ENCODE results near the gene ACAD9. TPM values are rescaled to one million over a fixed set of nuclear protein-coding genes. Genes with fewer than 3 reads are reported as not detected.

Gene ACAD9
- total and polyA plus RNA-seq, 9 of the 15 experiments (the other 6 are each of a cell fraction or from before 2014, with no cell fraction given), result 10.2 to 32.6 (median 22.8) TPM

GRCh38 chr3:128879125-128879969 lies at the start of gene ACAD9 (continued):
- TF ChIP-seq HDAC6 (IDR thresholded peaks at IDR 0.05; ENCODE audit: low read depth, low read length) (no peak), PTBP1 (IDR thresholded peaks at IDR 0.05; ENCODE audit: low read depth, low read length) (no peak), SNIP1 (IDR thresholded peaks at IDR 0.05; ENCODE audit: low read depth) (peak; percentile 89), MITF (IDR thresholded peaks at IDR 0.05) (peak; percentile 97), VEZF1 (CRISPR knock-in tag; IDR thresholded peaks at IDR 0.05) (peak; percentile 52; the same call in 1 of the 2 replicates), MAZ (CRISPR knock-in tag; conservative IDR thresholded peaks at IDR 0.05 in 1 of 2, IDR thresholded peaks at IDR 0.05 in 1 of 2) (peak in 1 of 2 experiments; percentile 76; a peak in 3 of 4 replicates), ZBTB7A (IDR thresholded peaks at IDR 0.05; ENCODE audit: borderline replicate concordance, control insufficient read depth, low read depth, low read length) (no peak), SAFB (IDR thresholded peaks at IDR 0.05; ENCODE audit: borderline replicate concordance, low read depth, low read length) (no peak), CUX1 (CRISPR knock-in tag; IDR thresholded peaks at IDR 0.05) (no peak), SIN3A (IDR thresholded peaks at IDR 0.05; ENCODE audit: borderline replicate concordance in 2 of 2, control insufficient read depth in 1 of 2, low read depth in 2 of 2, low read length in 2 of 2) (peak in 1 of 2 experiments; percentile 65; a peak in 1 of 4 replicates), SP1 (CRISPR knock-in tag; IDR thresholded peaks at IDR 0.05) (peak; percentile 74; the same call in 1 of the 2 replicates), ZNF740 (CRISPR knock-in tag; IDR thresholded peaks at IDR 0.05) (no peak), ZNF740 (tag; IDR thresholded peaks at IDR 0.05) (no peak), NR4A1 (CRISPR knock-in tag; IDR thresholded peaks at IDR 0.05) (no peak), NR4A1 (tag; IDR thresholded peaks at IDR 0.05) (peak; percentile 37; the same call in 1 of the 2 replicates), NUFIP1 (IDR thresholded peaks at IDR 0.05; ENCODE audit: partially characterized antibody) (no peak), KAT2B (IDR thresholded peaks at IDR 0.05; ENCODE audit: low read depth, low read length) (no peak)
